CD14-positive monocyte (primary cell): Measurements from ENCODE around the gene TEX38. TPM values are rescaled to one million over a fixed set of nuclear protein-coding genes. Genes with fewer than 3 reads are reported as not detected.
A peak's percentile ranks its signal among the peaks of the same experiment; 100 is the strongest.

ENCODE experiments used
- DNase-seq, 3 donors: peaks; one replicate each; pipeline ENCODE4 v3.0.0-alpha.2; 2011 to 2022
- H2AFZ ChIP-seq: 2 replicates; pipeline ENCODE4 v1.6.0; 2012; ENCODE audit warnings: mild to moderate bottlenecking, low read depth, low read length, inconsistent platforms; ENCODE audit not compliant: insufficient read depth, poor library complexity, severe bottlenecking
- H3K27ac ChIP-seq, 2 donors: 1 replicate in 1 of 2; 2 replicates in 1 of 2; pipeline ENCODE4 v1.5.1; 2012 to 2013; ENCODE audit warnings: low read length in 2 of 2, control low read depth in 1 of 2, inconsistent platforms in 1 of 2, low read depth in 1 of 2, mild to moderate bottlenecking in 1 of 2
- H3K27me3 ChIP-seq, 2 donors: one replicate each; pipeline versions ENCODE4 v1.6.0 to v1.6.1; 2011 to 2013; ENCODE audit warnings: low read length in 2 of 2; ENCODE audit not compliant: control insufficient read depth in 2 of 2, insufficient read depth in 2 of 2
- H3K36me3 ChIP-seq, 2 donors: replicated peaks in 1 of 2; 1 replicate in 1 of 2; 2 replicates in 1 of 2; pipeline versions ENCODE4 v1.5.1 to v1.6.1; 2012 to 2013; ENCODE audit warnings: low read length in 2 of 2, control low read depth in 1 of 2, inconsistent platforms in 1 of 2, mild to moderate bottlenecking in 1 of 2; ENCODE audit not compliant: insufficient read depth in 2 of 2, control insufficient read depth in 1 of 2
- H3K4me1 ChIP-seq, 2 donors: 1 replicate in 1 of 2; 2 replicates in 1 of 2; pipeline versions ENCODE4 v1.5.1 to v1.6.1; 2012 to 2013; ENCODE audit warnings: low read length in 2 of 2, control low read depth in 1 of 2, inconsistent platforms in 1 of 2, mild to moderate bottlenecking in 1 of 2, moderate library complexity in 1 of 2; ENCODE audit not compliant: insufficient read depth in 2 of 2, control insufficient read depth in 1 of 2
- H3K4me2 ChIP-seq: replicated peaks from 2 replicates; pipeline ENCODE3; 2012; ENCODE audit warnings: low read length, moderate library complexity, mild to moderate bottlenecking; ENCODE audit not compliant: poor library complexity, severe bottlenecking; ENCODE audit errors: extremely low read depth
- H3K4me3 ChIP-seq, 3 experiments: fragments of 200-600 bp in 1 of 3; sonication (generic) in 1 of 3; replicated peaks in 1 of 3; 1 replicate in 2 of 3; 2 replicates in 1 of 3; pipeline ENCODE4 v1.5.1; 2011 to 2013; ENCODE audit warnings: low read length in 3 of 3, mild to moderate bottlenecking in 3 of 3, control low read depth in 2 of 3, low read depth in 2 of 3, inconsistent platforms in 1 of 3, moderate library complexity in 1 of 3
- H3K79me2 ChIP-seq: 2 replicates; pipeline ENCODE4 v1.6.0; 2012; ENCODE audit warnings: mild to moderate bottlenecking, control low read depth, inconsistent platforms, low read length, moderate library complexity; ENCODE audit not compliant: insufficient read depth
- H3K9ac ChIP-seq: 2 replicates; pipeline ENCODE4 v1.6.0; 2017; ENCODE audit warnings: low read length, mild to moderate bottlenecking; ENCODE audit not compliant: insufficient read depth, poor library complexity, severe bottlenecking
- H3K9me3 ChIP-seq, 2 donors: replicated peaks in 1 of 2; 1 replicate in 1 of 2; 2 replicates in 1 of 2; pipeline versions ENCODE4 v1.5.1 to v1.6.1; 2012 to 2013; ENCODE audit warnings: low read length in 2 of 2, control low read depth in 1 of 2; ENCODE audit not compliant: control insufficient read depth in 1 of 2, insufficient read depth in 1 of 2
- H4K20me1 ChIP-seq: 2 replicates; pipeline ENCODE4 v1.6.0; 2012; ENCODE audit warnings: mild to moderate bottlenecking, low read length, control low read depth, moderate library complexity; ENCODE audit not compliant: insufficient read depth
- H3K27ac Mint-ChIP-seq, 7 donors: one replicate each; pipeline ENCODE4 v1.8.0; 2020; ENCODE audit warnings: mild to moderate bottlenecking in 7 of 7, mixed read lengths in 7 of 7, moderate library complexity in 6 of 7, inconsistent platforms in 2 of 7
- H3K27me3 Mint-ChIP-seq, 3 donors: one replicate each; pipeline ENCODE4 v1.8.0; 2021 to 2022; ENCODE audit warnings: low read depth in 3 of 3, mild to moderate bottlenecking in 3 of 3, mixed read lengths in 3 of 3, moderate library complexity in 3 of 3, inconsistent platforms in 1 of 3
- H3K36me3 Mint-ChIP-seq, 2 donors: one replicate each; pipeline ENCODE4 v1.8.0; 2020; ENCODE audit warnings: mixed read lengths in 2 of 2, inconsistent platforms in 1 of 2, mild to moderate bottlenecking in 1 of 2
- H3K4me1 Mint-ChIP-seq: one replicate; pipeline ENCODE4 v1.8.0; 2020; ENCODE audit warnings: mild to moderate bottlenecking, mixed read lengths
- H3K4me3 Mint-ChIP-seq, 2 donors: one replicate each; pipeline ENCODE4 v1.8.0; 2020; ENCODE audit warnings: mild to moderate bottlenecking in 2 of 2, mixed read lengths in 2 of 2, moderate library complexity in 1 of 2
- H3K9me3 Mint-ChIP-seq, 7 donors: one replicate each; pipeline ENCODE4 v1.8.0; 2020 to 2022; ENCODE audit warnings: mixed read lengths in 7 of 7, mild to moderate bottlenecking in 6 of 7, moderate library complexity in 6 of 7, inconsistent platforms in 2 of 7
- WGBS: methylation state at CpG from one replicate; pipeline ENCODE4 v1.1.5; 2013; ENCODE audit warnings: missing lambda C conversion rate; ENCODE audit not compliant: insufficient coverage; 5-methylcytosine and 5-hydroxymethylcytosine counted together
- intact Hi-C, 2 donors: fragments of 100-400 bp; cut with micrococcal nuclease; formaldehyde crosslinking; loops; one replicate each; pipeline versions ENCODE4 v1.15.0 to v1.15.1; 2023
- polyA plus RNA-seq, 3 donors: library from polyadenylated mRNA; depleted of rRNA in 1 of 3; unstranded in 2 of 3; stranded (reverse) in 1 of 3; fragments of 300-500 nt in 2 of 3; fragments of >200 nt in 1 of 3; fragmentation: Illumina TruSeq in 2 of 3; gene quantifications; 1 replicate in 2 of 3; 2 replicates in 1 of 3; pipeline ENCODE4 v1.2.3, GENCODE V29; 2012 to 2021
- TF ChIP-seq, protein P1 (sequence below): fragments of 200-600 bp; IDR thresholded peaks from one replicate; pipeline ENCODE4 v1.8.0; 2022; ENCODE audit warnings: antibody characterized with exemption, mild to moderate bottlenecking

Gene TEX38
- polyA plus RNA-seq, 3 donors = not detected

GRCh38 chr1:46687093-46687659 lies 15.5 kb downstream of the TEX38 start:
- peaks cover 91 to 100% of the 10 kb centered on the region in 2 donors for H3K36me3 Mint-ChIP-seq
- Histone ChIP-seq H3K9ac (no peak overlapping the region), H3K27ac (peak overlapping the region in 1 of 2 donors; percentile 44), H3K4me2 (no peak overlapping the region), H3K4me1 (peaks cover 10 to 16% of the 10 kb centered on the region in 2 donors), H3K36me3 (peaks cover 95 to 100% of the 10 kb centered on the region in 2 donors), H3K9me3 (no peaks in the 10 kb centered on the region), H3K27me3 (no peaks in the 10 kb centered on the region), H4K20me1 (peaks cover 31% of the 10 kb centered on the region), H3K79me2 (peaks cover 4% of the 10 kb centered on the region), H3K4me3 (no peak overlapping the region), H2AFZ (no peak overlapping the region)
- no CpG with 5 or more reads among the region's 2 CpGs for WGBS
- DNase-seq = no peak
- no peak overlapping the region for H3K4me3 Mint-ChIP-seq
- H3K4me1 Mint-ChIP-seq = peaks cover 31% of the 10 kb centered on the region
- no peaks in the 10 kb centered on the region for H3K27me3 Mint-ChIP-seq
- TF ChIP-seq, protein P1, sequence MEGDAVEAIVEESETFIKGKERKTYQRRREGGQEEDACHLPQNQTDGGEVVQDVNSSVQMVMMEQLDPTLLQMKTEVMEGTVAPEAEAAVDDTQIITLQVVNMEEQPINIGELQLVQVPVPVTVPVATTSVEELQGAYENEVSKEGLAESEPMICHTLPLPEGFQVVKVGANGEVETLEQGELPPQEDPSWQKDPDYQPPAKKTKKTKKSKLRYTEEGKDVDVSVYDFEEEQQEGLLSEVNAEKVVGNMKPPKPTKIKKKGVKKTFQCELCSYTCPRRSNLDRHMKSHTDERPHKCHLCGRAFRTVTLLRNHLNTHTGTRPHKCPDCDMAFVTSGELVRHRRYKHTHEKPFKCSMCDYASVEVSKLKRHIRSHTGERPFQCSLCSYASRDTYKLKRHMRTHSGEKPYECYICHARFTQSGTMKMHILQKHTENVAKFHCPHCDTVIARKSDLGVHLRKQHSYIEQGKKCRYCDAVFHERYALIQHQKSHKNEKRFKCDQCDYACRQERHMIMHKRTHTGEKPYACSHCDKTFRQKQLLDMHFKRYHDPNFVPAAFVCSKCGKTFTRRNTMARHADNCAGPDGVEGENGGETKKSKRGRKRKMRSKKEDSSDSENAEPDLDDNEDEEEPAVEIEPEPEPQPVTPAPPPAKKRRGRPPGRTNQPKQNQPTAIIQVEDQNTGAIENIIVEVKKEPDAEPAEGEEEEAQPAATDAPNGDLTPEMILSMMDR = no peak
- peak overlapping the region in 3 of 7 donors; percentile 30 to 58 (median 32) for H3K27ac Mint-ChIP-seq
- no peaks in the 10 kb centered on the region for H3K9me3 Mint-ChIP-seq
- intact Hi-C loops = no loop called here

DNA sequence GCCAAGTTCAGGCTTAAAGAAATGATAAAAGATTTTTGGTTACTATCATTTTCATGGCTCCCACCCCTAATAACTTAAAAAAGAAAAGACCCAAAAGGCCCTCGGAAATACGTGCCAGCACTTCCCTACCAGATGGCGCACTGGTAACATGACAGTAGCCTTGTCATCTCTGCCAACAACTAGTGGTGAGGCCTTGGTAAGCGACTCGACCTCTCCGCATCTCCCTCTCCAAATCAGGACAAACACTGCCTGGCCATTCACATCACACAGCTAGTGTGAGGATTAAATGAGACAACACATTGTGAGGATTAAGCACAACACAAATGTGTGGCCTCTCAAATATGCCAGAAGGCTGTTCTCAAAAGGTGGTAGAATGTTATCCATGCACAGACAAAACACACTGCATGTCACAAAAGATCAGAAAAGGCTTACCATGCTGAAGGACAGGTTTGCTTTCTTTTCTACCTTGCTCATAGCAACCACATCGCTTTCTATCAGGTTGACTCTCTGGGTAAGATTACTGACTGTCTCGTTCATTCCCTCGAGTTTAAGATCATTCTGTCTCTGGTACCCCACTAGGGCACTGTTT lies 16.4 kb downstream of the TEX38 start:
- intact Hi-C loops = no loop called here
- no peak overlapping the region for H3K4me3 Mint-ChIP-seq

More for the DNA sequence above, 16.4 kb downstream of the TEX38 start:
- H3K4me1 ChIP-seq = peaks cover 10 to 16% of the 10 kb centered on the region in 2 donors
- peaks cover 39% of the 10 kb centered on the region for H4K20me1 ChIP-seq
- peaks cover 92 to 100% of the 10 kb centered on the region in 2 donors for H3K36me3 ChIP-seq
- H3K9me3 ChIP-seq = no peaks in the 10 kb centered on the region
- H3K79me2 ChIP-seq = peaks cover 4% of the 10 kb centered on the region
- no peaks in the 10 kb centered on the region for H3K9me3 Mint-ChIP-seq
- H3K36me3 Mint-ChIP-seq = peaks cover 93 to 100% of the 10 kb centered on the region in 2 donors
- 14% methylated on average over 3 of the region's 9 CpGs for WGBS
- H3K4me1 Mint-ChIP-seq = peaks cover 31% of the 10 kb centered on the region
- H3K4me3 ChIP-seq = no peak overlapping the region
- H3K9ac ChIP-seq = no peak overlapping the region
- H3K27me3 ChIP-seq = no peaks in the 10 kb centered on the region
- TF ChIP-seq, protein P1 = no peak
- peak overlapping the region in 1 of 2 donors; percentile 44 for H3K27ac ChIP-seq
- H2AFZ ChIP-seq = no peak overlapping the region
- no peak overlapping the region for H3K4me2 ChIP-seq
- no peak for DNase-seq
- H3K27me3 Mint-ChIP-seq = no peaks in the 10 kb centered on the region
- peak overlapping the region in 2 of 7 donors; percentile 32 to 33 for H3K27ac Mint-ChIP-seq
